HS-27A (cell line): ENCODE measurements around the gene CTTNBP2NL.
A peak's percentile ranks its signal among the peaks of the same experiment; 100 is the strongest.
"Not testable (repeated sequence)": the region's sequence is repeated elsewhere in the genome, so short reads cannot be mapped to it uniquely, and the experiment has no call there.

ENCODE experiments used
- DNase-seq: peaks from one replicate; pipeline ENCODE4 v3.0.0-alpha.2; 2012; ENCODE audit warnings: low read depth, missing footprints

CTTNBP2NL gene

DNA sequence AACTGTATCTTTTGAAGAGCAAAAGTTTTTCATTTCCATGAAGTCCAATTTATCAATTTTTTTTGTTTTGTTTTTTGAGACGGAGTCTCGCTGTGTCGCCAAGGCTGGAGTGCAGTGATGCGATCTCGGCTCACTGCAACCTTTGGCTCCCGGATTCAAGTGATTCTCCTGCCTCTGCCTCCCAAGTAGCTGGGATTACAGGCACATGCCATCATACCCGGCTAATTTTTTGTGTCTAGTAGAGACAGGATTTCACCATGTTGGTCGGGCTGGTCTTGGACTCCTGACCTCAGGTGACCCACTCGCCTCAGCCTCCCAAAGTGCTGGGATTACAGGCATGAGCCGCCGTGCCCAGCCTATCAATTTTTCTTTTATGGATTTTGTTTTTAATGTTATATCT lies 27.7 kb downstream of the CTTNBP2NL start:
- DNase-seq: not testable (repeated sequence)

DNA sequence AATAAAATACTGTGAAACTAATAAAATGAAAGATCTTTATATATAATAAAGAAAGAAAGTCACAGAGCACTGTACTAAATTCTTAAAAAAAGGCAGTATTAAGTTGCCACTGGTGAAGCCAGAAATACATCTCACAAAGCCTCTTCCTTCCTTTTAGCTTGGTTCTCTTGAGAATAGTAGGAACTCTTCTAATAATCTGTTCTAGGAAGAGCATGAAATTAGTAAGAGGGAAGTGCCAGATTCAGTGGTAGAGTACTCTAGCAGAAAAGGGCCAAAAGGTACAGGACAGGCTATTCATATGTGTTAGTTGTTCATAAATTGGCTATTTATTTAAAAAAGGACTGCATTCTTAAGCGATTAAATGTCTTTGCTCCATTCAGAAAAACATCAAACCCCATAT lies 33.7 kb downstream of the CTTNBP2NL start:
- DNase-seq: no peak

DNA sequence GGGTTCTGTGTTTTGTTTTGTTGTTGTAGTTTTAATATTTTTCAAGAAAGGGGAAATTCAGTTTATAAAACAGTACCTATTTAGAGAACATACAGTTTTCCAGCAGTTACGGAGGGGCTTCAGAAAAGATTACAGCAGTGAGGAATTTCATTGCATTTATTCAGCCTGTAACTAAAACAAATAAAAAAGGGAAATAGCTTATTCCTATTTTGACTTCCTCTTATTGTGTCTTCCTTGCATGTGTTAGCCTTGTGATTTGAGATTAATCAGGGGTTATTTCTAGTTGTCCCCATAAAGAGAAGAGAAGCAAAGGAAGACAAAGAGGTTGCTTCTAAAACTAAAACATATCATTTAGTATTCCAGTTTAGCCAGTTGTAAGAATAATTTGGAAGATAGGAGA lies 35.0 kb downstream of the CTTNBP2NL start:
- no peak for DNase-seq

DNA sequence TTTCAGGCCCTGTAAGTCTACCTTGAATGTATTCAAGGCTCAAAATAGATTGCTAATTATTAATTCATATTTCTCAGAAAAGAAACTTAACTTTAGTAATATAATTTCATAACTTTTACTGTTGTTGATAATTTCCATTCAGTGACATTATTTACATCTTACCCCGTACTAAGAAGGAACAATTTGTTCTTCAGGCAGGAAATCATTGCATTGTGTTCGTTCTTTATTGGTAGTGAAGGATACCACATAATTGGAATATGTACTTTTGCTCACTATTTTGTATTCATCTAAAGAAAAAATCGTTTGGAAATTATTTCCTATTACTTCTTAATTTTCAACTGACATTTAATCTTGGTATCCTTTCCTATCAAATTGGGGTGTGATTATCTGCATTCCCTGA lies 39.4 kb downstream of the CTTNBP2NL start:
- DNase-seq: no peak

DNA sequence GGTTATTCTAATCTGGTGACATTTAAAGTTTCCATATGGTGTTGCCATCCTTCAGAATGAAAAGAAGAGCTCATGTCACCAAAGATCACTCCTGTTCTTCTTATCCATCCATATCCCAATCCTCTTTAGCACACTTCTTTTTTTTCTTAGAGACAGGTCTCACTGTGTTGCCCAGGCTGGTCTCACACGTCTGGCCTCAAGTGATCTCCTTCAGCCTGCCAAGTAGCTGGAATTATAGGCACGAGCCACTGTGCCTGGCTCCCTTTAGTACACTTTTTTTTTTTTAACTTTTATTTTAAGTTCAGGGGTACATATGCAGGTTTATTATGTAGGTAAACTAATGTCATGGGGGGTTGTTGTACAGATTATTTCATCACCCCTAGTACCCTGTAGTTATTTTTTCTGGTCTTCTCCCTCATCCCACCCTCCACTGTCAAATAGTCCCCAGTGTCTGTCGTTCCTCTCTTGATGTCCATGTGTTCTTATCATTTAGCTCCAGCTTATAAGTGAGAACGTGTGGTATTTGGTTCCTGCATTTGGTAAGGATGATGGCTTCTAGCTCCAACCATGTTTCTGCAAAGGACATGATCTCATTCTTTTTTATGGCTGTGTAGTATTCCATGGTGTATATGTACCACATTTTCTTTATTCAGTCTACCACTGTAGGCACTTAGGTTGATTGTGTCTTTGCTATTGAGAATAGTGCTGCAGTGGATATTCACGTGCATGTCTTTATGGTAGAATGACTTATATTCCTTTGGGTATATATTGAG lies 40.6 kb downstream of the CTTNBP2NL start:
- DNase-seq: no peak

DNA sequence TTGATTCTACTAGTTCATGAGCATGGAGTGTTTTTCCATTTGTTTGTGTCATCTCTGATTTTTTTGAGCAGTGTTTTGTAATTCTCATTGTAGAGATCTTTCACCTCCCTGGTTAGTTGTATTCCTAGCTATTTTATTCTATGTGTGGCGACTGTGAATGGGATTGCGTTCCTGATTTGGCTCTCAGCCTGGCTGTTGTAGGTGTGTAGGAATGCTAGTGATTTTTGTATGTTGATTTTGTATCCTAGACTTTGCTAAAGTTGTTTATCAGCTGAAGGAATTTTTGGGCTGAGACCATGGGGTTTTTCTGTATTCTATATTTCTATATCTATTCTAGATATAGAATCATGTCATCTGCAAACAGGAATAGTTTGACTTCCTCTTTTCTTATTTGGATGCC lies 42.1 kb downstream of the CTTNBP2NL start:
- DNase-seq: not testable (repeated sequence)

DNA sequence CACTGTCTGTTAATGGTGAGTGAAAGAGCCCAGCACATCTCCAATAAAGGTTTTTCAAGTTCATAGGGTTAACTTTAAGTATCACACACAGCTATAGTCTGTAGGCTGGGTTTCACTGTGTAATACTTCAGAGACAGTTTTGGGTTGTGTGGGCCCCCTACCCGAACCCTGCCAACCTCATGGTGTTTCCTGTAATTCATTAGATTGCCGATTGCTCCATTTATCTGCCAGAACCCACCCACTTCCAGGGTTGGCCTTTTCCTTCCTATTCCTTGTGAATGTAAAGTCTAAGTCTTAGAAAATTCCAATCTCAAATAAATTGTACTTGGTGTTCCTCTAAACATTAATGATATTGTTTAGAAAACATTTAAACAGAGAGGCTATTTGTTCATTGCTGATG lies 43.6 kb downstream of the CTTNBP2NL start:
- no peak for DNase-seq

DNA sequence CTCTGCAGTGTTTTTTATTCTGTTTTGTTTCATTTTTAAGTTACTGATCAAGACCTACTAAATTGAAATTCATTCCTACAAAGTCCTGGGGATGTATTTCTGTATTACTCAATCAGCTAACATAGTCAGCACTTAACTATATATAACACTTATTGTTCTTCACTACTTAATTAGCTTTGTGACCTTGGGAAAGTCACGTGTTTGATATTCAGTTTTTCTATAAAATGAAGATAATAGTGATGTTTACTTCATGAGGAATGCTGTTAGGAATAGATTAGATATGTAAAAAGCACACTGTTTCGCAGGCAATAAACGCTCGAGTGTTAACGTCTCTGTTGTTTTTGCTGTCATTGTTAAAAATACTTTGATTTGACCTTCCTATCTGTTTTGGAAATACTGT lies 44.6 kb downstream of the CTTNBP2NL start:
- DNase-seq: no peak

DNA sequence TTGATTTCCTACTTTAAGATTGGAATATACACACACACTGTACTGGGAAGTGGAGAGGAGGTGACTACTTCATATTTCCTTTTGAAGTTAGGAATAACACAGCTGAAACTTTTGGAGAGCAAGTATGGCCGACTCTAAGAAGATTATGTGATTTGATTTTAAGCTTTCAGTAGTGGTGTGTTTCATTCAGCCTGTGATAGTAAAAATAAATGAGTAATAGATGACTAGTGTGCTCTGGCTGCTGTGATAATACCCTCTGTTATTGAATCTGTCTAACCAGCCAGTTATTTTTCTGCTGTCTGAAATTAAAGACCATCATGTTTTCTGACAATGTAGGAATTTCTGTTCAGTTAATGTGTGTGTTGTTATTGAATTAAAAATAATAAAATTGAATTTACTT lies 48.3 kb downstream of the CTTNBP2NL start:
- DNase-seq: peak; percentile 27

DNA sequence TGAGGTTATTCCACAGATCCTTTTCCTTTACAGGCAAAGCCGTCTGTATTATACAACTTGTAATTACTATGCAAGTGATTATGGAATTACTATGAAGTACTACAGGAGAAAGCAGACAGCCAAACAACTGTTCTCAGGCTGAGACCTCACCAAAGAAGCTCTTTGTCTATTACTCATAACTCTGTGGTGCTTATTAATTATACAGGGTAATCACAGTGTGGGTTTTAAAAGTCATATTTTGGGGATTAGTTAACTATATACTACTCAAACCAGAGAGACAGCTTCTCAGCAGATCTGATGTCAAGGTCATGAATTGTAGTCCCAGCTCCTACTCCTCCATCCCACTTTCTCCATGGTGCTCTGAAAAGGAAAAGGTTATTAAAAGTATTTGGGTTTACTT lies 49.6 kb downstream of the CTTNBP2NL start:
- DNase-seq: no peak

DNA sequence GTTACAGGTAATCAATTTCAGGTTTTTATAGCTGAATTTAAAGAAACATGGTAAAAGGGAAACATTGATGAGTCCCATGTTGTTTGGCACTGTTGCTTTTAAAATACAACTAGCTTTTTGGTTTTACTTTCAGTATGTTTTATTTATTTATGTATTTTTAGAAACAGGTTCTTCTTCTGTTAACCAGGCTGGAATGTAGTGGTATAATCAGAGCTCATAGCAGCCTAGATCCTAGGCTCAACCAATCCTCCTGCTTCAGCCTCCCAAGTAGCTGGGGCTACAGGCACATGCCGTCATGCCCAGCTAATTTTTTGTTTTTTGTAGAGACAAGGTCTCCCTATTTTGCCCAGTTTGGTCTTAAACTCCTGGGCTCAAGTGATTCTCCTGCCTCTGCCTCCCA lies 50.4 kb downstream of the CTTNBP2NL start:
- DNase-seq: no peak

DNA sequence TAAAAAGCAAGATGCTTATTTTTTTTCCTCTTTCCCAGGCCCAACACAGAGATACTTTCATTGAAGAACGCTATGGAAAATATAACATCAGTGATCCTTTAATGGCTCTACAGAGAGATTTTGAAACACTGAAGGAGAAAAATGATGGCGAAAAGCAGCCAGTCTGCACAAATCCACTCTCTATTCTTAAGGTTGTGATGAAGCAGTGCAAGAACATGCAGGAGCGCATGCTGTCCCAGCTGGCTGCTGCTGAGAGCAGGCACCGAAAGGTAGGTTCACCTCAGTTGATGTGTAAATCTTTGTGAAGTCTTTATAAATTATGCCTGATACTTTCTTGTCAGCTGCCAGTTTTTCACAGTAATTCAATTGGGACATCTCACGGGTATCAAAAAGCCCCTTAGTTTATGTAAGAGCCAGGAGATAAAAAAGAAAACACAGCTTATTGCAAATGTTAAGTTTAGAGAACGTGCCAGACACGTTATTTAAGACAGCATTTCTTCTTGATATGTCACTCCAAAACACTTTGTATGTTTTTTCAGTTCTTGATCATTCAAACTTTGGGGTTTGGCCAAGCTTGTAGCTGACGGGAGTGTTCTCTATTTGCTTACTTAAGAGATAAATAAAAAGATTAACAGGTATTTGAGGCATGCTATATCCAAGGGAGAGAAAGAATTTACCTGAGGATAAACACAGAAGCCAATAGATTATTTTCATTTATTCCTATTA lies 53.1 kb downstream of the CTTNBP2NL start:
- DNase-seq: no peak

DNA sequence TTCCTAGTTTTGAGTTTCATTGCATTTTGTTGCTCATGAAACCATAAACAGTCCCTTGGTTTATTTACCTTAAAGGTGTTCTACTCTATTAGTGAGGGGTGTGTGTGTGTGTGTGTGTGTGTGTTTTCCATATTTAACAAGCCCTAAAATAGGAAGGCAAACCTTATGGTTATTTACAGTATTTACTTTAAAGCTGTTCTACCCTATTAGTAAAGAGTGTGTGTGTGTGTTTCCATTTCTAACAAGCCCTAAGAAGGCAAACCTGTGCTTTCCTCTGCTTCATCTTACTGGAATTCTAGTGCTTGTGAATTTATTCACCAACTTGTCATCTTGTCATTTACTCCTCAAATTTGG lies 53.6 kb downstream of the CTTNBP2NL start:
- DNase-seq: no peak

DNA sequence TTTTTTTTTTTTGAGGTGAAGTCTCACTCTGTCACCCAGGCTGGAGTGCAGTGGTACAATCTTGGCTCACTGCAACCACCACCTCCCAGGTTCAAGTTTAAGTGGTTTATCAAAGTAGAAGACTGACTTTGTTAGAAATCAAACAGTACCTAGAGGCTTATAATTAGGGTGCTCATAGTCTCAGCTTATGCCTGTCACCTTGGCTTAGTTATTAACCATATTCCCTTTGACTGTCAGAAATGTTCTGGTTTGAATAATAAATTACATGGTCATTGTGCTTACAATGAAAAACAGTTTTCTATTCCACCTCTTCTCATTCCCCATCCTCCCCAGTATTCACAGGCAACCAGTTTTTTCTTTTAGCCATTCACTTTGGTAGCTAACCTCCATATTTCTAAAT lies 54.8 kb downstream of the CTTNBP2NL start:
- no peak for DNase-seq

DNA sequence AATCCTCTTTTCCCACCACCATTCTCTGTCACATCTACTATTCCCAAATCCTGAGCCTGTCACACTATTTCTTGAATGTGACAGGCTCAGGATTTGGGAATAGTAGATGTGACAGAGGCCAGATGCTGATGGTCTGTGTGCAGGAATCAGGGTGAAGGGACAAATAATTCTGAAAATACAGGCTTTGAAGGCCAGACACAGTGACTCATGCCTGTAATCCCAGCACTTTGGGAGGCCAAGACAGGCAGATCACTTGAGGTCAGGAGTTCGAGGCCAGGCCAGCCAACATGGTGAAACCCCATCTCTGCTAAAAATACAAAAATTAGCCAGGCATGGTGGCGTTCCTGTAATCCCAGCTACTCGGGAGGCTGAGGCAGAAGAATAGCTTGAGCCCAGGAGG lies 55.3 kb downstream of the CTTNBP2NL start:
- not testable (repeated sequence) for DNase-seq

DNA sequence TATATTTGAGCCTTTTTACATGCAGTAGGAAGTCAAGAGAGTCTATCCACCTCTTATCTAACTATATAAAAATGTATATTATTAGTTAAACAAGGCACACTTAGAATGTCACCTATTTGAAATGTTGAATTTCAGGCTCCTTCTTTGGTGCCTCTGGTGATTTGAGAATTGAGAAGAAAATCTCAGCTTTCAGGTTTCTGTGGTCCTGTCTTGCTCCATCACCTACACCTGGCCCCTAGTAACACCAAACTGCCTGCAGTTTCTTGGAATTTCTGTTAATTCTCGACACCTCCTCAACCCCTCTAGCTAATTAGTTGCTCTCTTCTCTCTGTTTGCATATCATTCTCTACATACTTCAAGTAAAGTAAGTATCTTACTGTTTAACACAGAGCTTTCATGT lies 57.9 kb downstream of the CTTNBP2NL start:
- no peak for DNase-seq

DNA sequence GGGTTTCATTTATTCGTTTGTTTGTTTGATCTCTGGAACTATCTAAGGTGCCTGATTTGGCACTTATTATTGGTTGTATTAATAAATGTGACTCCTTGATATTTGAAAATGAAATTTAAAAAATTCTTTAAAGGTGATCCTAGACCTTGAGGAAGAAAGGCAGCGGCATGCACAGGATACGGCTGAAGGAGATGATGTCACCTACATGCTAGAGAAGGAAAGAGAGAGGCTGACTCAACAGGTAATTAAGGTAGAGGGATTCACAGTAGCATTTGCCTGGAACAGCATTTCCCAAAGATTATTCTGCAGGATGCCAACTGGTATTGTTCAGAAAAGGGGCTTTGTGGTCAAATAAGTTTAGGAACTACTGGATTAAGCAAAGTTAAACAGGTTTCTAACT lies 58.3 kb downstream of the CTTNBP2NL start:
- no peak for DNase-seq

DNA sequence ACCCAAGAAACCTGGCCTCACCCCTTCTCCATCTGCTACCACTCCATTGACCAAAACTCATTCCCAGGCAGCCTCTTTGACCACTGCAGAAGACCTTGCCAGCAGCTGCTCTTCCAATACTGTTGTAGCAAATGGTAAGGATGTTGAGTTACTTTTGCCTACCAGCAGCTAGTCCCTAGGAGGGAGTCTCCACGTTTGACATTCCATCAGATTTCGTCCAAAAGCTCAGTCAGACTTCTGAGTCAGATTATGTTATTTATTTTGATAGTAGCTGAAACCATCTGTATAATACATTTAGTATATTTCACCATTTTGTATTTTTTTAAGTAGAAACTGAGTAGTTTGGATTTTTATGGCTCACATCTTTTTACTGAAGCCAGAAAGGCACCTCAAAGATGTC lies 61.2 kb downstream of the CTTNBP2NL start:
- DNase-seq: no peak

DNA sequence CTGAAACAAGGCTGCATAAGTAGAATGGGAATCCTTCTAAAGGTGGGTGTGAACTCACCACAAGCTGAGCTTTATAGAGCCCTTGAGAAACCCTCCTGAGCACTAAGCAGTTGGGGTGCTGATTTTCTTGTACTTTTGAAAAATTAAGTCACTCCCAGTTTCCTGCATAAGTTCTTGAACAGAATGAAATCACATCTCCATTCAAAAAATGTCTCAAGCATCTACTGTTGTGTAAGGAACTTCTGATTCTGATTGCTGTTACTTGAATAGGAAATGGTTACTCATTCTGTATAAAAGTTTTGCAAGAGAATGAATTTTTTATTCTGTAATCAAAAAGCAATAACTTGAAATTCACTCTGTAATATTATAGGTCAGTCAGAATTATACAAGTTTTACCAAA lies 61.9 kb downstream of the CTTNBP2NL start:
- no peak for DNase-seq

DNA sequence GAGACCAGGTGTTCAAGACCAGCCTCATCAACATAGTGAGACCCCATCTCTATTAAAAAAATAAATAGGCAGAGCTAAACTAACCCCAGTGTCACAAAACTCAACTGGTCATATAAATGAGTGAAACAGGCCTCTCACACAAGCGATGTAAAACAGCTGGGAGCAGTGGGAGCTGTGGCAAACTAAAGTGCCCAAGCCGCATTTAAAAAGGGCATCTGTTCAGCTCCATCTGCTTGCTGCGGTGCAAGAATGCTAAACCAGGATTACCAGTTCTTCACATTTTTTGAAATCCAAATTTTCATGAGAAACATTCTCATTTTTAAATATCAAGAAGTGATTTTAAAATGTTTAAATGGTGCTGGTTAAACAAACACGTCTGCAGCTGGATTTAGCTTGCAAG lies 62.7 kb downstream of the CTTNBP2NL start:
- no peak for DNase-seq

DNA sequence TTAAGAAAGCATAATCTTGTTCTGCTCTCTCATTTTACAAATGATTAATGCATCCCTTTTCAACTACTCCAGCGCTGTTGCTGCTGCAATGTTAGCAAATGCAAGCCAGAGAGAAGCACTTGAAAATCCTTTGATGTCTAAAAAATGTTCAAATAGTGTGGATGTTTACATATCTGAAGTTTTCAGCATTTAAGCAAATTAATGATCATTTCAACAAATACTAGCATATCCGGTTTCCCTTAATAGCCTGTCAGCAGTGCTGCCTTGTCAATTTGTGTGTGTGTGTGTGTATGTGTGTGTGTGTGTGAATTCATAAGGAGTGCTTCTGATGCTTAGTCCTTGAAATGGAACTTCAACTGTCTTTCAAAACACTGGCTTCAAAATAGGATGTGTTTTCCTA lies 64.6 kb downstream of the CTTNBP2NL start:
- DNase-seq: no peak

DNA sequence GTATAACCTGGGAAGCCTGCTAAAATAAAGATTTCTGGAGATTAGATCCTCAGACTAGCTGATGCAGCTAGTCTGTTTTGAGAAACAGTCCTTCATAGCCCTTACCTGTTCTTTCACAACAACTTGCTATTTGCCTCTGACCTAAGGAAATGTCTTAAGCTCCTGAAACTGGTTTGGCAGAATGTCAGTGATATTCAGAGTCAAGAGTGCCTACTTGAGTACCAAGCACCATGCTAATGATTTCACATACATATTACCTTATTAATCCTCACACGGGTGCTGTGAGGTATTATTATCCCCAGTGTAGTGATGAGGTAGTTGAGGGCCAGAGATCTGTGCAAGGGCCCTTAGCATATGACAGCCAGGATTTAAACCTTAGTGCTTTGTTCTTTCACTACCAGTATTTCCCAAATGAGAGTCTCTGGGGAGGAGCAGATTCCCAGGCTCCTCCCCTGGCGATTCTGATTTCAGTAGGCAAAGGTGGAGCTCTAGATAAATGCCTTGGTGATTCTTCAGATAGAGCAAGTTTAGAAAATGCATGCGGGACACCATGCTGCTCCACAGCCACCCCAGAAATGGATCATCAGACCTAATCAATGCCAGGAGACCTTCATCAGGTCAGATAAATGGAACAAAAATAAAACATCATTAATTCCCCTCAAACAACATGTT lies 65.3 kb downstream of the CTTNBP2NL start:
- no peak for DNase-seq

DNA sequence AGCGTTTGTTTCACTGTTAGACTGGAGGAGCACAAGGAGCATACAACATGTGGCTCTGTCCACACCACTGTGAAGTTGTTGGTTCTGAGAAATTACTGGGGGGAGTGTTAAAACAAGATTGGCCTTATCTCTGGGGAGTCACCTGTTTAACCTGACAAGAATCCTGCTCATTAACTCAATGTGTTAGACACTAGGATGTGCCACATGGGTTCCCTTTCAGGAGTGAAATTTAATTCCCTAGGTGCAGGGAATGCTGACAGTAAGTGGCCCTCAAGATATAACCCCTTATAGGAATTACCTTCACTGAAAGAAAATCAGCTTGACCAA lies 66.9 kb downstream of the CTTNBP2NL start:
- DNase-seq: no peak

DNA sequence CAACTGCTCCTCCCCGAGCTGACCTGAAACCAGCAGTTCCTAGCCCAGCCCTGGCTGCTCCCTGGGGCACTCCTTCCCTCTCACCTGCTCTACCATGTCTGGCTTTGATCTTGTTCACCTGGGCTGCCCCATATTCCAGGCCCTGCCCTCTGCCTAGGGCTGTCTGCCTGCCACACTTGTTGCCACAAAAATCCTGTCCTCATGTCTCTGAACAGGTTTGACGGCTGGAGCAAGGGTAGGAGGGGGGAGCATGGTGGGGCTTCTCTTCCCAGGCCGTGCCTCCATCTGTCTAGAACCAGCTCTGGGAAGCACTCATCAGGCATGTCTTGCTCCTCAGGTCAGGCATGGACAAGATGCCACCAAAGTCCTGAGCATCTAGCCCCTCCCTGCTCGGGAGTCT lies 68.5 kb downstream of the CTTNBP2NL start:
- DNase-seq: no peak
